GM23338 (cell line): ENCODE results near the gene XYLT1. TPM values are rescaled to one million over a fixed set of nuclear protein-coding genes. Genes with fewer than 3 reads are reported as not detected.

ENCODE experiments used
- ATAC-seq: fragments of 200-7000 bp; cut with Tn5 transposase; 3 replicates; pipeline ENCODE4 v1.9.1; 2020
- DNase-seq: peaks from one replicate; pipeline ENCODE4 v3.0.0-alpha.2; 2015; ENCODE audit warnings: low spot score
- H2AFZ ChIP-seq: fragments of 200-600 bp; sonication (generic); 2 replicates; pipeline ENCODE4 v1.8.0; 2016; ENCODE audit warnings: antibody characterized with exemption, mild to moderate bottlenecking, moderate library complexity
- H3F3A ChIP-seq: fragments of 200-600 bp; sonication (generic); replicated peaks from 2 replicates; pipeline ENCODE4 v1.8.0; 2017; ENCODE audit warnings: antibody characterized with exemption, mixed run types, low read depth
- H3K27ac ChIP-seq: fragments of 200-600 bp; sonication (generic); 2 replicates; pipeline ENCODE4 v1.6.1; 2016; ENCODE audit warnings: low read depth
- H3K27me3 ChIP-seq: fragments of 200-600 bp; sonication (generic); 2 replicates; pipeline ENCODE4 v1.8.0; 2016; ENCODE audit warnings: mild to moderate bottlenecking, mixed run types, moderate library complexity; ENCODE audit not compliant: insufficient read depth
- H3K36me3 ChIP-seq: fragments of 200-600 bp; sonication (generic); 2 replicates; pipeline ENCODE4 v1.8.0; 2016; ENCODE audit warnings: mild to moderate bottlenecking; ENCODE audit not compliant: insufficient read depth
- H3K4me1 ChIP-seq: fragments of 200-600 bp; sonication (generic); 2 replicates; pipeline ENCODE4 v1.8.0; 2016; ENCODE audit warnings: mild to moderate bottlenecking, moderate library complexity; ENCODE audit not compliant: insufficient read depth
- H3K4me2 ChIP-seq: fragments of 200-600 bp; sonication (generic); 2 replicates; pipeline ENCODE4 v1.7.1; 2017; ENCODE audit warnings: mixed run types
- H3K4me3 ChIP-seq: fragments of 200-600 bp; sonication (generic); 2 replicates; pipeline ENCODE4 v1.6.1; 2016; ENCODE audit warnings: mixed run types
- H3K79me2 ChIP-seq: fragments of 200-600 bp; sonication (generic); replicated peaks from 2 replicates; pipeline ENCODE4 v1.8.0; 2017; ENCODE audit warnings: mild to moderate bottlenecking; ENCODE audit not compliant: insufficient read depth
- H3K9me2 ChIP-seq: fragments of 200-600 bp; sonication (generic); 2 replicates; pipeline ENCODE4 v1.8.0; 2017; ENCODE audit not compliant: insufficient read depth
- H4K20me1 ChIP-seq: fragments of 200-600 bp; sonication (generic); replicated peaks from 2 replicates; pipeline ENCODE4 v1.8.0; 2017; ENCODE audit warnings: mild to moderate bottlenecking; ENCODE audit not compliant: insufficient read depth
- H3K27ac Mint-ChIP-seq: 2 replicates; pipeline ENCODE4 v1.8.0; 2020; ENCODE audit warnings: inconsistent platforms, mild to moderate bottlenecking, moderate library complexity, mixed read lengths
- H3K27me3 Mint-ChIP-seq: 3 replicates; pipeline ENCODE4 v1.8.0; 2022; ENCODE audit warnings: low read depth, mild to moderate bottlenecking, moderate library complexity, mixed read lengths, inconsistent platforms; ENCODE audit not compliant: insufficient read depth, poor library complexity
- H3K36me3 Mint-ChIP-seq: 3 replicates; pipeline ENCODE4 v1.8.0; 2021; ENCODE audit warnings: low read depth, mild to moderate bottlenecking, inconsistent platforms, moderate library complexity, mixed read lengths
- H3K4me1 Mint-ChIP-seq: 3 replicates; pipeline ENCODE4 v1.8.0; 2020; ENCODE audit warnings: mild to moderate bottlenecking, inconsistent platforms, mixed read lengths
- H3K4me3 Mint-ChIP-seq: 3 replicates; pipeline ENCODE4 v1.8.0; 2021; ENCODE audit warnings: moderate library complexity, mild to moderate bottlenecking, inconsistent platforms, mixed read lengths
- H3K9me3 Mint-ChIP-seq: 3 replicates; pipeline ENCODE4 v1.8.0; 2020; ENCODE audit warnings: moderate library complexity, mild to moderate bottlenecking, inconsistent platforms, mixed read lengths
- CREB1 ChIP-seq: fragments of 250-450 bp; sonication (Bioruptor Pico); IDR thresholded peaks from 2 replicates; pipeline ENCODE4 v1.5.0; 2020; ENCODE audit warnings: low read depth, mild to moderate bottlenecking, moderate library complexity
- CTCF ChIP-seq, 2 experiments: fragments of 200-600 bp in 1 of 2; sonication (generic) in 1 of 2; conservative IDR thresholded peaks; 2 replicates each; pipeline versions ENCODE4 v1.5.1 to v1.6.1; 2016 to 2017; ENCODE audit warnings: antibody characterized with exemption in 2 of 2, low read depth in 2 of 2, mild to moderate bottlenecking in 2 of 2, moderate library complexity in 1 of 2
- ETS1 ChIP-seq: IDR thresholded peaks from 2 replicates; pipeline ENCODE4 v1.6.1; 2016; ENCODE audit warnings: antibody characterized with exemption
- EZH2 ChIP-seq: fragments of 200-600 bp; sonication (generic); IDR thresholded peaks from one replicate; pipeline ENCODE4 v1.8.0; 2017; ENCODE audit warnings: antibody characterized with exemption, mild to moderate bottlenecking, low read depth; ENCODE audit not compliant: unreplicated experiment
- EZH2phosphoT487 ChIP-seq: fragments of 200-600 bp; sonication (generic); IDR thresholded peaks from one replicate; pipeline ENCODE4 v1.8.1; 2018; ENCODE audit warnings: antibody characterized with exemption; ENCODE audit not compliant: unreplicated experiment
- JUNB ChIP-seq: IDR thresholded peaks from one replicate; pipeline ENCODE4 v1.6.1; 2016; ENCODE audit warnings: antibody characterized with exemption; ENCODE audit not compliant: unreplicated experiment
- NANOG ChIP-seq: IDR thresholded peaks from 2 replicates; pipeline ENCODE4 v1.6.1; 2016; ENCODE audit warnings: antibody characterized with exemption, borderline replicate concordance
- POLR2AphosphoS5 ChIP-seq: IDR thresholded peaks from 2 replicates; pipeline ENCODE4 v1.6.1; 2016; ENCODE audit warnings: antibody characterized with exemption, low read depth
- REST ChIP-seq: IDR thresholded peaks from one replicate; pipeline ENCODE4 v1.6.1; 2018; ENCODE audit warnings: antibody characterized with exemption; ENCODE audit not compliant: unreplicated experiment
- STAT1 ChIP-seq: IDR thresholded peaks from one replicate; pipeline ENCODE4 v1.6.1; 2016; ENCODE audit warnings: antibody characterized with exemption; ENCODE audit not compliant: unreplicated experiment
- ZNF114 ChIP-seq: fragments of 250-450 bp; sonication (Bioruptor Pico); IDR thresholded peaks from 2 replicates; pipeline ENCODE4 v1.5.0; 2020; ENCODE audit warnings: mild to moderate bottlenecking, moderate library complexity
- ZNF331 ChIP-seq: fragments of 250-450 bp; sonication (Bioruptor Pico); IDR thresholded peaks from 2 replicates; pipeline ENCODE4 v1.5.0; 2020; ENCODE audit warnings: low read depth, mild to moderate bottlenecking, moderate library complexity
- ZNF462 ChIP-seq: fragments of 250-450 bp; sonication (Bioruptor Pico); IDR thresholded peaks from 2 replicates; pipeline ENCODE4 v1.5.0; 2020; ENCODE audit warnings: mild to moderate bottlenecking, moderate library complexity
- polyA plus RNA-seq: library from polyadenylated mRNA; unstranded; fragments of >200 nt; fragmentation: Nextera tagmentation; extraction: Ambion mirVana; gene quantifications from 2 replicates; pipeline ENCODE4 v1.2.1, GENCODE V29; 2016
- total RNA-seq: library from RNA; depleted of rRNA; stranded (reverse); fragments of >200 nt; shearing (Covaris generic); gene quantifications from 2 replicates; pipeline ENCODE4 v1.2.3, GENCODE V29; 2014

XYLT1 gene
- total and polyA plus RNA-seq, 2 experiments from 2014 or later = 3.5 to 24.7 TPM

GRCh38 chr16:17493012-17493411, 22.3 kb upstream of the XYLT1 start:
- DNase-seq = no peak
- H3K4me2 ChIP-seq = no peak overlapping the region
- no peak overlapping the region for H3K27ac ChIP-seq
- no peaks in the 10 kb centered on the region for H3K9me2 ChIP-seq
- no peaks in the 10 kb centered on the region for H3K79me2 ChIP-seq
- H3K4me1 ChIP-seq = no peaks in the 10 kb centered on the region
- H2AFZ ChIP-seq = no peak overlapping the region
- no peak overlapping the region for H3K27ac Mint-ChIP-seq
- H3K36me3 ChIP-seq = no peaks in the 10 kb centered on the region
- no peak for ATAC-seq
- no peak overlapping the region for H3K4me3 Mint-ChIP-seq
- TF ChIP-seq CREB1 (CRISPR knock-in tag) (no peak), EZH2 (no peak), CTCF (conservative IDR thresholded peaks at IDR 0.05; ENCODE audit: low read depth in 2 of 2) (no peak), ETS1 (no peak), ZNF462 (CRISPR knock-in tag) (no peak), ZNF331 (CRISPR knock-in tag) (no peak), ZNF114 (CRISPR knock-in tag) (no peak), EZH2phosphoT487 (no peak), JUNB (no peak), NANOG (no peak), REST (no peak), POLR2AphosphoS5 (no peak), STAT1 (no peak)
- H3K4me3 ChIP-seq = no peak overlapping the region
- H3K4me1 Mint-ChIP-seq = no peaks in the 10 kb centered on the region
- no peaks in the 10 kb centered on the region for H3K27me3 Mint-ChIP-seq
- no peaks in the 10 kb centered on the region; the same call in 2 of the 3 replicates for H3K9me3 Mint-ChIP-seq
- no peaks in the 10 kb centered on the region for H3F3A ChIP-seq
- H3K36me3 Mint-ChIP-seq = no peaks in the 10 kb centered on the region
- H4K20me1 ChIP-seq = no peaks in the 10 kb centered on the region
- H3K27me3 ChIP-seq = no peaks in the 10 kb centered on the region
